HG03196 (cell line): ENCODE data around the gene KRT14.
"Not testable (repeated sequence)": the region's sequence is repeated elsewhere in the genome, so short reads cannot be mapped to it uniquely, and the experiment has no call there.

Experiments
- ATAC-seq: cut with Tn5 transposase; IDR thresholded peaks from one replicate; pipeline ENCODE4 v1.9.1; 2021; ENCODE audit not compliant: unreplicated experiment

Gene KRT14

DNA sequence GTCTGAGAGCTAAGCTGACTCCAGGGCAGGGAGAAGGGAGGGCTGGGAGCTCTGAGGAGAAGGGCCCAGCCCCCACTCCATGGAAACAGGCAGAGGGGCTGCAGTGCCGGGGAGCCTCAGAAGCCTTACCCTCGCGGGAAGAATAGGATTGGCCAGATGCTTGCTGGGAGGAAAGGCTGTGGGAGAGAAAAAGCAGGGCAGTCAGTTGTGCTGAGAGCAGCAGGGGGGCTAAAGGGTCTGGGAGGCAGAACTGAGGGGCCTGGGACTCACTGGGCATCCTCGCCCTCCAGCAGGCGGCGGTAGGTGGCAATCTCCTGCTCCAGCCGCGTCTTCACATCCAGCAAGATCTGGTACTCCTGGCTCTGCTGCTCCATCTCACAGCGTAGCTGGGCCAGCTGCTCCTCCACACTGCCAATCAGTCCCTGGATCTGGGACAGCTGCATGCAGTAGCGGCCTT lies 23.4 kb upstream of the KRT14 start:
- ATAC-seq: not testable (repeated sequence)

DNA sequence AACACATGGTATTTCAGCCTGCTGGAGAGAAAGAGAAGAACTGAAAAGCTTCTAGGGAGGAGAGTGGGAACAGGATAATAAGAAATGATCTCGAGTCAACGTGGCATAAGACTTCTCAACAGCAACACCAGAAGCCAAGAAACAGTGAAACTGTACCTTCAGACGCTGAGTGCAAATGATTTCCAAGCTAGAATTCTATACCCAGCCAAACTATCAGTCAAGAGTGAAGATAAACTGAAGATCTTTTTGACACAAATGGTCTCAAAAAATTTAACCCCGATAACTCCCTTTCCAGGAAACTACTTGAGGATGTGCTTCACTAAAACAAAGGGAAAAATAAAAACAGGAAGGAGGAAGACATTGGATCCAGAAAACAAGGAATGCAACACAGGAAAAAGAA lies 20.2 kb upstream of the KRT14 start:
- ATAC-seq: not testable (repeated sequence)

DNA sequence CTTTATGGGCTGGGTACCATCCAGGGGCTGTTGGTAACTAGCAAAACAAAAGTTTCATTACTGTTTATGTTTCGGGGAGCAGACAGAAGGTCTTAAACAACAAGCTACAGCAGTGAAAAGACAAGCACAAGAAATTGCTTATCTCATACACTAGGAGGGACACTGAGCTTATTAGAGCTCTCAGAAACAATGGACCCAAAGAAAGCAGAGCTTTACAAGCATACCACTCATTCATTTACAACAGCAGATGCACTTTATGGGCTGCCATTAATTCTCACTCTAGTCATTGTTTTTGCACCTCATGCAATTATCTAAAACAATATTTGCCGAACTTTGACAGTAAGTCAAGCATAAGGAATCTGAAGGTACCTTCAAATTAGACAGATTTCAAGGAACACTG lies 15.8 kb upstream of the KRT14 start:
- ATAC-seq: no peak

DNA sequence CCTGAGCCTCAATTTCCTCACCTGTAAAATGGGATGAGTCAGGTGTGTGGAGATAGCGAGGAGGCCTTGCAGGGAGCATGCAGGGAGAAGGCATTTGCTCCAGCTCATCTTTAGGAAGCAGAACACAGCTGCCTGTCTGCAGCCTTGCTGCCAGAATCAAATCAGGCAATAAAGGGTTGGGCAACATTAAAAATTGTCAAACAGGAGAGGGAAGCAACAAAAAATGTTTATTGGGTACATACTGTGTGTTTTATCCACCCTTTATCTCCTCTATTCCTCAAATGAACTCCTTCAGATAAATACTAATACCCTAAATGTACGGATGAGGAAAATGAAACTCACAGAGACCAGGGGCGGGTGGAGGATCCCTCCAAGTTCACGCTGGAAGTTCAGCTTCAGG lies 13.6 kb upstream of the KRT14 start:
- ATAC-seq: no peak

DNA sequence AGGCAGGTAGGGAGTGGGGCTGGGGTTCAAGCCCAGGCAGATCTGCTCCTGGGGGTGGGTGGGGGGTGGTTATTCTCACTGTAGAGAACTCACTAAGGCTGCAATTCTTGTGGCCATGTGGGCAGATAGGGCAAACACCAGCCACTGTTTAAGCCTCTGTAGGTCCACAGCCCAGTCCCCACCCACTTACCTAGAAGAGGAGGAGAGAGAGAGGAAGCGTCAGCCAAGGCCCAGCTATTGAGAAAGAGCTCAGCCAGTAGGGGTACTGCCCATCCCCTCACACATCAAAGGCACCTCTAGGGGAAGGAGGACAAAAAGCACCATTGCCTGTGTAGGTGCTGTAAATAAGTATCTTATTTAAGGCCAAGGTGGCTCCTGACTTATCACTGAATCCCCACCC lies 13.0 kb upstream of the KRT14 start:
- ATAC-seq: no peak

DNA sequence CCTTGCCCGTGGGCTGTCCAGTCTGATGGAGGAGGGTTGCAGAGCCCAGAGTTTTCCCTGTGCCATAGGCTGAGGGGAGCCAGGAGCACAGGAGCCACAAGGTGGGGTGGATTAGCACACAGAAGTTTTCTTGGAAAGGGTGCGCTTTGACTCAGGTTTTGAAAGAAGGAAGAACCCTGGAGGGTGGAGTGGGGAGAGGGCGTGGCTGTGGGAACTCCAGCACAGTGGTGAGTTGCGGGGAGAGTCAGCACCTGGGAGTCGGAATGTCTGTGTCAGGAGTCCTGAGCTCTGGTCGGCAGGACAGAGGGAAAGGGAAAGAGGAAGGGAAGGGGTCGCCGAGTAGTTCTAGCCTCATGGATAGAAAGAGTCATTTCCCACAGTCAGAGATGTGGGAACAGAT lies 8.9 kb upstream of the KRT14 start:
- ATAC-seq: no peak

DNA sequence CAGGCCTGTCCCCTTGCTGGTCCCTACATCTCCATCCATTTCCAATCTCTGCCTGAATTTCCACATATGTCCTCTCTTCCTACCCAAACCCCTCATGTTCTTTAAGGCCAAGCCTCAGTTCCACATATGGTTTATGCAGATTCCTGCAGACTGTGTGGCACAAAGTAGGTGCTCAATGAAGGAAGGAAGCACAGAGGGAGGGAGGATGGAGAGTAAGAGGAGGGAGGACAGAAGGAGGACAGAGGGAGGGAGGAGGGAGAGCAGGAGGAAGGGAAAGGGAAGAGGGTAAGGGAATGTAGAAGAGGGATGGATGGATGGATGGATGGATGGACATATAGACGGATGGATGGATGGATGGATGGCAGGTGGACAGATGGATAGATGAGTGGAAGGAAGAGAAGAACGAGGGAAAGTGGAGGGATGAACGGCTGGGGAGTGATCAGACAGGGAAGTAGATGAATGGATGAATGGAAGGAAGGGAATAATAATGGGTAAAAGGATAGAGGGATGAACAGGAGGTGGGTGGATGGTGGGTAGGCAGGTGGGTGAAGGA lies 7.7 kb upstream of the KRT14 start:
- no peak for ATAC-seq

DNA sequence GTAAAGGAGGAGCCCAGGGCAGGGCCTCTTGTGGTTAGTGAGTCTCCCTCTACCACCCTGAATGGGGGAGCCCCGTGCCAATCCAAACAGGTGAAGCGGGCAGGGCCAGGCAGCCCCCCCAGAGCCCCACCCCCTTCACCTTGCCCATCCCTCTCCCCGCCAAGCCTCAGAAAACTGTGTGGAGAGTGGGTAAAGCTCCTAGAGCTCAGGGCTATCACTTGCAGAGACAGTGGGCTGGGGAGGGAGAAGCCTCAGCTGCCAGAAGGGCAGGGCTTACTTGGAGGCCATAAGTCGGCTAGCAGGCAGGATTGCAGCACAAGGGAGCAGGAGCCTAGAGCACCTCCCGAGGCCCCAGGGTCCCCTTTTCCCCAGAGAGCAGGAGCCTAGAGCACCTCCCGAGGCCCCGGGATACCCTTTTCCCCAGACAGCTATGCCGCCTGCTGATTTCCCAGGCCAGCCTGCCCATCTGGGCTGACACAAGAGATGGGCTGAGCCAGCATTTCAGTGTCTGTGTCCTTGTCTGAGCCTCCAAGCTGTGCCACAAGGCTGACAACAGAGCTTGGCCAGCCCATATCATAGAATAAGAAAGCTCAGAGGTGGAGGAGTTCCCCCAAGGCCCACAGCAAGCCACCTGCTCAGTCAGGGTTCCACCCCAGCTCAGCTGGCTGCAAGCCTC lies 6.7 kb upstream of the KRT14 start:
- no peak for ATAC-seq

DNA sequence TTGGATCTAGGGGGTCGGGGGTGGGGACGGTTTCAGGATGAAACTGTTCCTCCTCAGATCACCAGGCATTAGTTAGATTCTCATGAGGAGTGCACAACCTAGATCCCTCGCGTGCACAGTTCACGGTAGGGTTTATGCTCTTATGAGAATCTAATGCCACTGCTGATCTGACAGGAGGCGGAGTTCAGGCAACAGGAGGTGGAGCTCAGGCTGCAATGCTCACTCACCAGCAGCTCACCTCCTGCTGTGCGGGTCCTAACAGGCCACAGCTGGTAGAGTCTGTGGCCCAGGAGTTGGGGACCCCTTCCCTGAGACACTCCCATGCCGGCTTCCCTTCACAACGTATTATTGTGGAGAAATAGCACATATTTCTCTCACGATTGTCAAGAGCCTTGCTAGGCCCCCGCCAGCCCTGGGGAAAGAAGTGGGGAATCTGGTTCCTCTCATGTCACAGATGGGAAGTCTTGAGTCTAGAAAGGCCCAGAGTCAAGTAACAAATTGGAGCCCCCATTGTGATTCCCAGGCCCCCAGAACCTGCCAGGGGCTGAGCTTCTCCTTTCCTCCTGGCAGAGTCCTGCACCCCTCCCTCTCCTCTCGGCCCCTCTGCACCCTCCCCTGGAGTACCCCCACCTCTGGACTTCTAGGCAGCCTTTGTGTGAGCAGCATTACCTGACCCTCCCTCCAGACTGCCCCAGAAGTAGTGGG lies 6.1 kb upstream of the KRT14 start:
- no peak for ATAC-seq

DNA sequence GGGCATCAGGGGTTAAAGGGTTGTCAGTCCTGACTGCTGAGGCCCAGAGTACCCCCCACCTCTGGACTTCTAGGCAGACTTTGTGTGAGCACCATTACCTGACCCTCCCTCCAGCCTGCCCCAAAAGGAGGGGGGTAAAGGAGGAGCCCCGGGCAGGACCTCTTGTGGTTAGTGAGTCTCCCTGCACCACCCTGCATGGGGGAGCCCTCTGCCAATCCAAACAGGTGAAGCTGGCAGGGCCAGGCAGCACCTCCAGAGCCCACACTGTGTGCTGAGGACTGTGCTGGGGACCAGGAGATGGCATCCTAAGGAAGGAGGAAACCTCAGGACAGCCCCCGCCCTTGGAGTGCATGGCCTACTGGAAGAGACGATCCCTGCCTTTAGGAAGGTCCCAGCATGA lies 2.6 kb upstream of the KRT14 start:
- no peak for ATAC-seq

DNA sequence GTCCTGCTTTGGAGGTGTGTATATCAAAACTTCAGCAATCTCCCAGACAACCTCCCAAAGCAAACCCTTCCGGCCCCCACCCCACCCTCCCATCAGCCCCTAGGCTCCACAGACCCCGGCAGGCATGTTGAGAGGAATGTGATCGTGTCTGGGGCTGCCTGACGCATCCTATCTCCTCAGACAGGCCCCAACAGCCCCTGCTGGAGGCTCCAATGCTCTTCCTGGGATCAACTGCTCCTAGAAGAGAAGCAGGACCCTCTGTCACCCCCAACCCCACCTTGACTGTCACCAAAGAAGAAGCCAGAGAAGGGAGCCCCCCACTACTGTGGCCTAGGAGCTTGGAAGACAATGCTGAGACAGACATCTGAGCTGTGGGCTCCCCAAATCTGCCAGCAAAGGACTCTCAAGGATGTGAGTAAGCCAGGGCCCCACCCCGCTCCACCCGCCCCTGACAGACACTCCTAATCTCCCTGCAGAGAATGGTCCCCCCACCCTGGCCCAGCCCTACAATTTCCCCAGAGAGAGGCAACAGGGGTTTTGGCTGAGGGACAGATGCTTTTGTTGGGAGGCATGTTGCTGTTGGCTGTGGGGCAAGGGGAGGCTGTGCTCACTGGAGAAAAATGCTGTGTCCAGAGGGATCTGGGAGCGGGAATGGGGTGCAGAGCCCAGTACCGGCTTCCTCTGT lies 1.6 kb upstream of the KRT14 start:
- no peak for ATAC-seq

DNA sequence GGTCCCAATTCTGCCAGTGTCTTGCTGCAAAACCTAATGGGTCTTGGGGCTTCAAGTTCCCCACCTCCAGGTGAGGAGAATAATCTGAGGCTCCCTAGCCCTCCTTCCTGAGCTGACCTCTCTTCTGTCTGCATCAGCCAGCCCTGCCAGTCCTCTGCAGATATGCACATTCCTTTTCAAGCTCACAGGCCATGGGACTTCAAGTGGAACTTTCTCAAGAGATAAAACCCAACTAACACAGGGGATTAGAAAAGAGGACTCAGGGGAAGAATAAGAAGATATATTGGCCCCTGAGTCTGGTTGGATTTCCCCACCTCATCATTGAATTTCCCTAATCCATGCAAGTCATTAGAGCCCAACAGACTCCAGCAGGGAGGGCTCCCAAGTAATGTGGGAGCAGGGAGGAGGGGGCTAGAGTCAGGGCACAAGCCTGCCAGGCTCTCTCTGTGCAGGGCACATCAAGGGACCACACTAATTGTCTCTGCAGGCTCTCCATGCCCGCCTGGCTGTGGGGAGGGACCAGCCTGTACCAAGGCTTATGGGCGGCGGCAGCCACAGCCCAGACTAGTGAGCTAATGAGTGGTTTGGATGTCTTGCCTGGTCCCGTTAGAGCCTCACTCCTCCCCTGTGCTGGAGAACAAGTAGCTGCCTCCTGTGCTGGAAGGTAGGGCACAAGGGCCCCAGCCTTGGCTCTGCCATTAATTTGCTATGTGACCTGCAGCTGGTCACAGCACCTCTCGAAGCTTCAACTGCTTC lies 1.2 kb downstream of the KRT14 start:
- no peak for ATAC-seq

DNA sequence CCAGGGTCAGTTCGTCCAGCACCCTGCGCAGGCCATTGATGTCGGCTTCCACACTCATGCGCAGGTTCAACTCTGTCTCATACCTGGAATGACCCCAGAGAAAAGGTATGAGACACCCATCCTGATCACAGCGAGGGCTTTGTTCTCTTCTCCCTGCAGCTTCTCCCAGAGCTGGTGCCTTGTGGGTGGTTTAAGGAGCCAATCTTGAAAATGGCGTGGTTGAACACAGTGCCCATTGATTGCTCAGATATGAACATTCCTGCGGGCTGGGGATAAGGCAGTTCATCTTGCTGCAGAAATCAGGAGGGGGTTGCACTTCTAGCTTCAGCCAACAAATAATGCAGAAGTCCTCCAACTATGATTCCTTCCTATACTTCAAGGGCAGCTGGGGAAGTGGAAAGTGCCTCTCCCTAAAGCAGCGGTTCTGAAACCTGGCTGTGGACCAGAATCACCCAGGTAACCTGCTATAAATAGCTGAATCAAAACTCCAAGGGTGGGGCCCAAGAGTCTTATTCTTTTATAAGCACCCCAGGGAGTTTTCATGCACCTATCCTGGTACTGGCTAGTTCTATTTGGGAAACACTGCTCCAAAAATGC lies 2.3 kb downstream of the KRT14 start:
- ATAC-seq: not testable (repeated sequence)

DNA sequence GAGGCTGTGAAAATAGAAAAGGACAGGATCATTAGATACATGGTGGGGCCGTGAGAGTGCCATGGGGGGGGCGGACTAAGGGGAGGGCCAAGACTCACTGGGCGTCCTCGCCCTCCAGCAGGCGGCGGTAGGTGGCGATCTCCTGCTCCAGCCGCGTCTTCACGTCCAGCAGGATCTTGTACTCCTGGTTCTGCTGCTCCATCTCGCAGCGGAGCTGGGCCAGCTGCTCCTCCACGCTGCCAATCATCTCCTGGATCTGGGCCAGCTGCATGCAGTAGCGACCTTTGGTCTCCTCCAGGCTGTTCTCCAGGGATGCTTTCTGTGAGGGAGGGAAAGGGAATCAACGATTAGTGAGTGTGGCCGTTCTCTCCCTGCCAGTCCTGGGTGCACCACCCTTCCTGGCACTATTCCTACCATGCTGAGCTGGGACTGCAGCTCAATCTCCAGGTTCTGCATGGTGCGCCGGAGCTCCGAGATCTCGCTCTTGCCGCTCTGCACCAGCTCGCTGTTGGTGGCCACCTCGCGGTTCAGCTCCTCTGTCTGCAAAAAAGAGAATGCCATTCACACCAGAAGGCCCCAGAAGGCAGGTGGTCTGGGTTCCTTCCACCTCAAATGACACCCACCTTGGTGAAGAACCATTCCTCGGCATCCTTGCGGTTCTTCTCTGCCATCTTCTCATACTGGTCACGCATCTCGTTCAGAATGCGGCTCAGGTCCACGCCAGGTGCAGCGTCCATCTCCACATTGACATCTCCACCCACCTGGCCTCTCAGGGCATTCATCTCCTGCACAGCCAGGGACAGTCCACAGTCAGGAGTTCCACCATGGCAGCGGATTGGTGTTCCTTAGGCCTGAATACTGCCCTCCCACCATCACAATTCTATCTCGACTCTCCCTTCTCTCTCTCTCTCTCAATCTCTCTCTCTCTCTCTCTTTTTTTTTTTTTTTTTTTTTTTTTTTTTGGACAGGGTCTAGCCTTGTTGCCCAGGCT lies 3.3 kb downstream of the KRT14 start:
- no peak for ATAC-seq

DNA sequence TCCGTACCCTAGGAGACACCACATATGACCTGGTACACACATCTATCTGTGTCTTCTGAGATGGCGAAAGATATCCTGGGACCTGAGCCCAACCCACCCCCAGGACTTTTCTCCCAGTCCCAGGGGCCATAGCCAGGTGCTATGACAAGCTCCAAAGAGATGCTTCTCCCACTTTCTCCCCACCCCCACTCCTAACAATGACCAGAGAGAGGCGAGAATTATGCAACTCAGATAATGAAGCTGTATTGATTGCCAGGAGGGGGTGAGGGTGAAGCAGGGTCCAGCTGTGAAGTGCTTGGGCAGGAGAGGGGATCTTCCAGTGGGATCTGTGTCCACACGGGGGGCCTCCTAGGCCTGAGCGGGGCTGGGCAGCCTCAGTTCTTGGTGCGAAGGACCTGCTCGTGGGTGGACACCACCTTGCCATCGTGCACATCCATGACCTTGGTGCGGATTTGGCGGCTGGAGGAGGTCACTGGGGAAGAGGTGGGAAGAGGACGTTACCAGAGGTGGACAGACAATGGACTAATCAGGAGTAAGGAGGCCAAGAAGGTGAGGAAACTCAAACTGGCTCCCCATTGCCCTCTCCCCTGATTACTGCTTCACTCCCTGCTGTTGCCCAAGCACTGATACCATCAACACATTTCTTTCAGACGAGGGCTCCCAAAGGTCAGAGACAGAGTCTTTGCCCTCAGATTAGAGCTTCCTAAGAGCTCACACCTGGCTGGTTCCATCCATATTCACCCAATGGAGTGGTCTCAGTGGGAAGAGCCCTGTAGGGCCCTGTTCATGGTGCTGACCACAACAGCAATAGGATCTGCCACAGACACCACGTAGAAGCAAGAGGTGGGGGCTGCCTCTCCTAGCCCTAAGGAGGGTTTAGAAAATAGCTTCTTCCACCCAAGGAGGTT lies 4.4 kb downstream of the KRT14 start:
- not testable (repeated sequence) for ATAC-seq

DNA sequence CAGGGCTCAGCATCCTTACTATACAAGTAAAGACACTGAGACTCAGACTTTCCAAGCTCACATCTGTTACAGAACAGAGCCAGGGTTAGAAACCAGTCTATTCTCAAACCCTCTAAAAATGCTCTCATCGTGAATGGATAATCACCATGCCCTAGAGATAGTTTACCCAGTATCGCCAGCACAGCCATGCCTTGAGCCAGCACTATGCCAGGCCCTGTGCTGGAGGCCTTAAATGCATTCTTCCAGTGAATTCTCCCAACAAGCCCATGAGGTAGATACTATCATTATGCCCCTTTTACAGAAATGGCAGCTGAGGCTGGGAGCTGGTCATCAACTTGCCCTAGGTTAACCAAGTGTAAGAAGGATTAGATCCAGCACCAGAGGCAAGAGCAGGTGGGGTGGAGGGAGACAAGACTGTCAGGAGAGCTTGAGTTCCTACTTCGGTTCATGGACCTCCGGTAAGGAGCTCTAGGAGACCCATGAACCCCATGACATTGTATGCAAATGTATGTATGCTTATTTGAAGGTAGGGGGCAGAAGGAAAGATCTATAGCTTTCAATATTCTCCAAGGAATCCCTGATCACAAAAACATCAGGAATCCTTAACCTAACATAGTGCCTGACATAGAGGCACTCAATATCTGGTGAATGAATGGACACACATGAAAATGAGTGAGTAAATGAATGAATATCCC lies 5.2 kb downstream of the KRT14 start:
- no peak for ATAC-seq

DNA sequence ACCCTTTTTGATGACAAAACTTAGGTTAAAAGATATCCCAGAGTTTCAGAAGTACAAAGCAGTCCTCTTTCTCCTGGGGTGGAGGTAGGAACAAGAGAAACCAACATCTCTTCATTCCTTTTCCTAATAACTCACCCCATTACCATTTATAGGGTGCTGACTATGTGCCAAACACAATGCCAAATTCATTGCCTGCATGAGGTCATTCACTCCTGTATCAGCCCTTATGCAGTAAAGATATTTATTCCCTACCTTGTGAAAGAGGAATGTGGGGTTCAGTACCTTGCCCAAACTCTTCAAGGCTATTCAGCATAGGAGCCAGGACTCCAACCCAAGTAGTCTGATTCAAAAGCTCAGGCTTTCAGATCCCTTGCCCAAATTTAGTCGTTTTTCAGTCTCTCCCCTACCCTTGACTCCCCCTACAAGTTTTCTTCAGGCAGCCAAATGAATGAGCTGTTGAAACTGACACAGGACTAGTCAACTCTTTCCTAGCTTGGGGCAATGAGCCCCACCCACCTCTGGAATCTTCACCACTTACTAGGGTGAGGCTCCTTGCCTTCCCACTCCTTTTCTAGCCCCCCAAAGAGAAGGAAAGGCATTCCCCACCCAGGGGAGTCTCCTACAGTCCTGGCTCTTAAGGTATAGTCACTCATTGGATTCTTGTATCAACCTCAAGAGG lies 5.9 kb downstream of the KRT14 start:
- ATAC-seq: no peak

DNA sequence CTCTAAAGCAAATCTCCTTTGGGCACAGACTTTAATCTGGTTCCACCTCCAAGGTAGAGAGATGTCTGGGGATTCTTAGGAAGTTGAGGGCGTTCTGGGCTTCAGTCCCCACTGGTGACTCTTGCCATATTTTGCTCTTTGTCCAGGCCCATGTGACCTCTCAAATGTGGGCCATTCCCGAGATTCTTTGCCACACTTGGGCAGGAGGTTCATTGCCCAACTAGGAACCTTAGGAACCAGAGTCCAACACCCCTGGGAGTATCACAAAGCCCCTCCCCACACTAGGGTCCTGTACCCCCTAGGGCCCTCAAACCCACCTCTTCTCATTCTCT lies 6.5 kb downstream of the KRT14 start:
- ATAC-seq: no peak
